ENCODE measurements around the gene BBS9.

The BBS9 gene

DNA sequence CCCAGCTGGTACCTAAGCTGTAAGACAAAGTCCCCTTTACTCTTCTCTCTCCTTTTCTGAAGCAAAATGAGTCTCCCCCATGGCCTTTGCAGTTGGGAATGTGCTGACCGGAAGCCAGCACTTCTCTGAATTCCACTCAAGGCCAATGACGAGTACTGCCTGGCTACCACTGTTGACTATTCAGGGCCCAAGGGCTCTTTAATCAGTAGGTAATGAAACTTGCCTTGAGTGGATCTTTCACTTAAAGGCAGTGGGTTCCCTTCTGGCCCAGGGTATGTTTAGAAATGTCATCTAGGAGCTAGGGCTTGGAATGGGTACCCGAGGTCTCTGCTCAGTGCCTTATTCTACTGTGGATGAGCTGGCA, 197.1 kb downstream of the BBS9 start:
- peaks cover 0 to 3% (median 0%) of the 10 kb centered on the region in 5 donors for H3K36me3 ChIP-seq (ENCODE audit: control insufficient read depth in 5 of 5, insufficient read depth in 5 of 5, low read length in 5 of 5)
- H3K27ac ChIP-seq (ENCODE audit: low read depth, low read length), result no peak overlapping the region
- H3K9me3 ChIP-seq (ENCODE audit: control insufficient read depth in 5 of 5, low read length in 5 of 5), result peaks cover 0 to 3% (median 0%) of the 10 kb centered on the region in 5 donors
- H3K27me3 ChIP-seq (ENCODE audit: control insufficient read depth in 5 of 5, insufficient read depth in 4 of 5, low read length in 5 of 5), result no peaks in the 10 kb centered on the region
- no peak overlapping the region for H3K4me3 ChIP-seq (ENCODE audit: low read depth in 1 of 5, low read length in 5 of 5)
- H3K9ac ChIP-seq (ENCODE audit: low read length in 5 of 5), result no peak overlapping the region
- H3K4me1 ChIP-seq (ENCODE audit: control insufficient read depth in 5 of 5, insufficient read depth in 5 of 5, low read length in 5 of 5), result peaks cover 0 to 4% (median 0%) of the 10 kb centered on the region in 5 donors

DNA sequence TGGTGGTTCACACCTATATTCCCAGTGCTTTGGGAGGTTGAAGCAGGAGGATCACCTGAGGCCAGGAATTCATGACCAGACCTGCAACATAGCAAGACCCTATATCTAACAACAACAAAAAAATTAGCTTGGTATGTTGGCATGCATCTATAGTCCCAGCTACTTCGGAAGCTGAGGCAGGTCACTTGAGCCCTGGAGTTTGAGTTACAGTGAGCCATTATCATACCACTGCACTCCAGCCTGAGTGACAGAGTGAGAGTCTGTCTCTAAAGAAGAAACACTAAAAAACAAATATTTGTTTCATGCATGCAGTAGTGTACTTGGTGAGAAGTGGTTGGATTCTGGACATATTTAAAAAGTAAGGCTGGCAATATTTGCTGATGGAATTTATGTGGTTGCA, 198.1 kb downstream of the BBS9 start:
- H3K27me3 ChIP-seq (ENCODE audit: control insufficient read depth in 5 of 5, insufficient read depth in 4 of 5, low read length in 5 of 5), result no peaks in the 10 kb centered on the region
- peaks cover 0 to 3% (median 0%) of the 10 kb centered on the region in 5 donors for H3K36me3 ChIP-seq (ENCODE audit: control insufficient read depth in 5 of 5, insufficient read depth in 5 of 5, low read length in 5 of 5)
- peaks cover 0 to 3% (median 0%) of the 10 kb centered on the region in 5 donors for H3K9me3 ChIP-seq (ENCODE audit: control insufficient read depth in 5 of 5, low read length in 5 of 5)
- no peak overlapping the region for H3K4me3 ChIP-seq (ENCODE audit: low read depth in 1 of 5, low read length in 5 of 5)
- no peak overlapping the region for H3K27ac ChIP-seq (ENCODE audit: low read depth, low read length)
- H3K9ac ChIP-seq (ENCODE audit: low read length in 5 of 5), result no peak overlapping the region
- H3K4me1 ChIP-seq (ENCODE audit: control insufficient read depth in 5 of 5, insufficient read depth in 5 of 5, low read length in 5 of 5), result peaks cover 0 to 4% (median 0%) of the 10 kb centered on the region in 5 donors

DNA sequence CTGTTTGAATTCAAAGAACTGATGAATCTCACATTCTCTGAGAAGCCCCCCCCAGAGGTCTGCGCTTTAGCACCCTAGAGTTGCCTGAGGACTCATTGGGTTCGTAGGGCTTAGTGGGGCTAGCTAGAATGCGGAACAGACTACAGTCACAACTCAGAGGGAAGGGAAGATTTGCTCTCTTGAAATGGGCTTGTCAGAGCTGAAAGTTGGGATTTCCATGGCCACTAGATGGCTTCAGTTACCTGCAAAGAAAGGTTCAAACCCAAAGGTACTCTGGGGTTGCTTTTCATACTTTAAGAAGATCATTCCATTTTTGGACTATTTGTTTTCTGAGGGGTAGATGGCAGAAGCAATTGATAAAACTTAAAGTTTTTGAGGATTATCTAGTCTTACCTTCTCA, 205.0 kb downstream of the BBS9 start:
- Histone ChIP-seq H3K9ac (ENCODE audit: low read length in 5 of 5) (no peak overlapping the region), H3K27me3 (ENCODE audit: control insufficient read depth in 5 of 5, insufficient read depth in 4 of 5, low read length in 5 of 5) (no peaks in the 10 kb centered on the region), H3K4me3 (ENCODE audit: low read depth in 1 of 5, low read length in 5 of 5) (no peak overlapping the region), H3K4me1 (ENCODE audit: control insufficient read depth in 5 of 5, insufficient read depth in 5 of 5, low read length in 5 of 5) (peaks cover 0 to 4% (median 0%) of the 10 kb centered on the region in 5 donors), H3K36me3 (ENCODE audit: control insufficient read depth in 5 of 5, insufficient read depth in 5 of 5, low read length in 5 of 5) (no peaks in the 10 kb centered on the region), H3K27ac (ENCODE audit: low read depth, low read length) (no peak overlapping the region), H3K9me3 (ENCODE audit: control insufficient read depth in 5 of 5, low read length in 5 of 5) (no peaks in the 10 kb centered on the region)

DNA sequence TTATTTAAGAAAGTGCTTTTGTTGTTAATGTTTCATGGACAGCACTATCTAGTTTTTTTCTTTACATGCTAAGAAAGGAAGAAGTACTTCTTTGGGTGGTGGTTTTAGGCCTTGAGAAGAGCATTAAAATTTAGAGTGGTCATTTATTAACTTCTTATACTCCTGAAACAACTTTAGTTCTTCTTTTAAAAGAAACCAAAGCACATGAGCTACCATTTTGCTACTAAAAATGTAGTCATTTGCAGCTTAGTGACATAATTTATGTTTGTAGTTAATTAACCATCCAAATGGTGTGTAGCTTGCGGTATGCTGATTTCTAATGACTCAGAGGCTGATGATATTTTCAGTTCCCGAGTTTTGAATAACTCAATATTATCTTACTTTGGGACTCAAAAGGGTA, 207.5 kb downstream of the BBS9 start:
- peaks cover 0 to 2% (median 0%) of the 10 kb centered on the region in 5 donors for H3K36me3 ChIP-seq (ENCODE audit: control insufficient read depth in 5 of 5, insufficient read depth in 5 of 5, low read length in 5 of 5)
- H3K9me3 ChIP-seq (ENCODE audit: control insufficient read depth in 5 of 5, low read length in 5 of 5), result no peaks in the 10 kb centered on the region
- no peak overlapping the region for H3K4me3 ChIP-seq (ENCODE audit: low read depth in 1 of 5, low read length in 5 of 5)
- H3K27me3 ChIP-seq (ENCODE audit: control insufficient read depth in 5 of 5, insufficient read depth in 4 of 5, low read length in 5 of 5), result no peaks in the 10 kb centered on the region
- no peak overlapping the region for H3K9ac ChIP-seq (ENCODE audit: low read length in 5 of 5)
- H3K27ac ChIP-seq (ENCODE audit: low read depth, low read length), result no peak overlapping the region
- H3K4me1 ChIP-seq (ENCODE audit: control insufficient read depth in 5 of 5, insufficient read depth in 5 of 5, low read length in 5 of 5), result no peaks in the 10 kb centered on the region

DNA sequence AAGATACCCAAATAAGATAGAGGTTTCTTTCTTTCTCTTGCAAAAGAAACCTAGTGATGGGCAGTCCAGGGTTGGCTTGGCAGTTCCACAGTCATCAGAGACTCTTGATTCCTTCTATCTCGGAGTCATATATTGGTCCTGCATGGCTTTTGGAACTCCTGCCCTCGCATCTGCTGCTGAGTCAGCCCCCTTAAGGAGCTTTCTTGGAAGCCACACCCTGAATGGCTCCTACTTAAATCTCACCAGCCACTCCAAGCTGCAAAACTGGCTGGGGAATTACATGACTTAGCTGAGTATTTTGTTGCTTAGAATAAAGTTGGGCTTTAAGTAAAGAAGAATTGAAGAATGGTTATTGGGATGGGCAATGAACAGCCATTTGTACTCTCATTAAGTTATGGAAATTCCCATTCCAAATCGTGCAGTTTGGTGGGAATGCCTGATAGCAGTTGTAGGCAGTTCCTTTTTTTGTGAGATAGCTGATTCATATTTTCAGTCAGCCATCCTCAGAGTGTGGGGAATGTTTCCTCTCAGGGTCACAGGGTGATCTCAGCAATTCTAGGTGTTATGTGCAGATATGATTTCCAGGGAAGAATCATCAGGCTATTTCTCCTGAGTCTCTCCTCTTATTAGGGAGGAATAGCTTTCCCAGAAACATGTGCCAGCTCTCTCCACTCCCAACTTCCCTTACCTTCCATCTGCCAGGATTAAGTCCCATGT, 209.9 kb downstream of the BBS9 start:
- H3K9me3 ChIP-seq (ENCODE audit: control insufficient read depth in 5 of 5, low read length in 5 of 5), result no peaks in the 10 kb centered on the region

DNA sequence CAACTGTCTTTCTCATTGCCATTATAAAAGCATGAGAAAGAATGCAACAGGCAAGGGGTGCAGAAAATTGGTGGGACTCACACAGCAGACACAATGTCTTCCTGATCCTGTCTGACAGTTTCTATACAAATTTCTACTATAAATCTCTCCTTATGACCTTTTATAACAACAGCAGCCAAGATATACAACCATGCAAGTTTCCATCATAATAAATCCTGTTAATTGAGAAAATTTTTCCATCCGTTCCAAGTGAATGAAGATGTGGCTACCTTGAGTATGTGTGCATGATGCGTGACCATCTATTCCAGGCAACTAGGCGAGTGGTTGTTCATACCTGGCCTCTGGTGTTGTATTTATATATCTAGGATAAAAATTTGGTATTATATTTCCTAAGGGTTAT, 216.7 kb downstream of the BBS9 start:
- Histone ChIP-seq H3K9ac (ENCODE audit: low read length in 5 of 5) (no peak overlapping the region), H3K4me1 (ENCODE audit: control insufficient read depth in 5 of 5, insufficient read depth in 5 of 5, low read length in 5 of 5) (no peaks in the 10 kb centered on the region), H3K27me3 (ENCODE audit: control insufficient read depth in 5 of 5, insufficient read depth in 4 of 5, low read length in 5 of 5) (no peaks in the 10 kb centered on the region), H3K4me3 (ENCODE audit: low read depth in 1 of 5, low read length in 5 of 5) (no peak overlapping the region), H3K36me3 (ENCODE audit: control insufficient read depth in 5 of 5, insufficient read depth in 5 of 5, low read length in 5 of 5) (peaks cover 0 to 8% (median 0%) of the 10 kb centered on the region in 5 donors), H3K27ac (ENCODE audit: low read depth, low read length) (no peak overlapping the region), H3K9me3 (ENCODE audit: control insufficient read depth in 5 of 5, low read length in 5 of 5) (no peaks in the 10 kb centered on the region)

More for the DNA sequence above, 209.9 kb downstream of the BBS9 start:
- H3K4me3 ChIP-seq (ENCODE audit: low read depth in 1 of 5, low read length in 5 of 5), result no peak overlapping the region
- H3K9ac ChIP-seq (ENCODE audit: low read length in 5 of 5), result no peak overlapping the region
- H3K4me1 ChIP-seq (ENCODE audit: control insufficient read depth in 5 of 5, insufficient read depth in 5 of 5, low read length in 5 of 5), result no peaks in the 10 kb centered on the region
- H3K27ac ChIP-seq (ENCODE audit: low read depth, low read length), result no peak overlapping the region
- peaks cover 0 to 2% (median 0%) of the 10 kb centered on the region in 5 donors for H3K36me3 ChIP-seq (ENCODE audit: control insufficient read depth in 5 of 5, insufficient read depth in 5 of 5, low read length in 5 of 5)
- H3K27me3 ChIP-seq (ENCODE audit: control insufficient read depth in 5 of 5, insufficient read depth in 4 of 5, low read length in 5 of 5), result no peaks in the 10 kb centered on the region

DNA sequence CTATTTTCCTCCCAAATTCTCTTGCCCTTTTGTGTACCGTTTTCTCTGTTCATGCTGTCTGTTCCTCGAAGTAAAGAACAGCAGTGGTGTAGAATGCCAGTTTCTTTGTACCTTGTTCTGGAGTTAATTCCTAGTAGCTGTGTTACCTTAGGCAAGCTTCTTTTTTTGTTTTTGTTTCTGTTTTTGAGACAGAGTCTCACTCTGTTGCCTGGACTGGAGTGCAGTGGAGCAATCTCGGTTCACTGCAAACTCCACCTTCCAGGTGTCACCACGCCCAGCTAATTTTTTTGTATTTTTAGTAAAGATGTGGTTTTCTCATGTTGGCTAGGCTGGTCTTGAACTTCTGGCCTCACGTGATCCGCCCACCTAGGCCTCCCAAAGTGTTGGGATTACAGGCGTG, 221.2 kb downstream of the BBS9 start:
- Histone ChIP-seq H3K9ac (ENCODE audit: low read length in 5 of 5) (no peak overlapping the region), H3K27ac (ENCODE audit: low read depth, low read length) (no peak overlapping the region), H3K27me3 (ENCODE audit: control insufficient read depth in 5 of 5, insufficient read depth in 4 of 5, low read length in 5 of 5) (no peaks in the 10 kb centered on the region)

DNA sequence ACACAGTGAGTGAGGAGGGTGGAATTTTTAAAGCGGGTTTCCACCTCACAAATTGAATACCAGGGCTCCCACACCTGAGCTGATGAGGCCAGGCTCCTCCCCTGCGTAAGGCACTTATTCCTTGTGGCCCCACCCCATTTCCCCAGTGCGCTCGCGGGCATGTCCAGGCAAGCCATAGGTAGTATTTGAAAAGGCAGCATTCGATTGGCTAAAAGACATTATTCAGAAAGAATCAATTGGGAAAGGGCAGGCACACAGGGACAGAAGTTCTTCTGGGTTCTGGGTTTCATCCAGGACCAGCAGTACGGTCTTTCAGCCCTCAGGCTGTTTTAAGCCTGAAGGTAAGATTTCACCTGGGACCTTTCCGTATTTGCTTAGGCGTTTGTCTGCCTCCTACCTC, 222.3 kb downstream of the BBS9 start:
- no peak overlapping the region for H3K27ac ChIP-seq (ENCODE audit: low read depth, low read length)
- no peak overlapping the region for H3K4me3 ChIP-seq (ENCODE audit: low read depth in 1 of 5, low read length in 5 of 5)
- H3K9ac ChIP-seq (ENCODE audit: low read length in 5 of 5), result no peak overlapping the region
- H3K27me3 ChIP-seq (ENCODE audit: control insufficient read depth in 5 of 5, insufficient read depth in 4 of 5, low read length in 5 of 5), result no peaks in the 10 kb centered on the region
- no peaks in the 10 kb centered on the region for H3K4me1 ChIP-seq (ENCODE audit: control insufficient read depth in 5 of 5, insufficient read depth in 5 of 5, low read length in 5 of 5)
- H3K9me3 ChIP-seq (ENCODE audit: control insufficient read depth in 5 of 5, low read length in 5 of 5), result no peaks in the 10 kb centered on the region
- peaks cover 0 to 6% (median 2%) of the 10 kb centered on the region in 5 donors for H3K36me3 ChIP-seq (ENCODE audit: control insufficient read depth in 5 of 5, insufficient read depth in 5 of 5, low read length in 5 of 5)

More for the DNA sequence above, 221.2 kb downstream of the BBS9 start:
- H3K4me1 ChIP-seq (ENCODE audit: control insufficient read depth in 5 of 5, insufficient read depth in 5 of 5, low read length in 5 of 5), result no peaks in the 10 kb centered on the region
- no peak overlapping the region for H3K4me3 ChIP-seq (ENCODE audit: low read depth in 1 of 5, low read length in 5 of 5)
- H3K36me3 ChIP-seq (ENCODE audit: control insufficient read depth in 5 of 5, insufficient read depth in 5 of 5, low read length in 5 of 5), result peaks cover 0 to 8% (median 2%) of the 10 kb centered on the region in 5 donors
- H3K9me3 ChIP-seq (ENCODE audit: control insufficient read depth in 5 of 5, low read length in 5 of 5), result no peaks in the 10 kb centered on the region

DNA sequence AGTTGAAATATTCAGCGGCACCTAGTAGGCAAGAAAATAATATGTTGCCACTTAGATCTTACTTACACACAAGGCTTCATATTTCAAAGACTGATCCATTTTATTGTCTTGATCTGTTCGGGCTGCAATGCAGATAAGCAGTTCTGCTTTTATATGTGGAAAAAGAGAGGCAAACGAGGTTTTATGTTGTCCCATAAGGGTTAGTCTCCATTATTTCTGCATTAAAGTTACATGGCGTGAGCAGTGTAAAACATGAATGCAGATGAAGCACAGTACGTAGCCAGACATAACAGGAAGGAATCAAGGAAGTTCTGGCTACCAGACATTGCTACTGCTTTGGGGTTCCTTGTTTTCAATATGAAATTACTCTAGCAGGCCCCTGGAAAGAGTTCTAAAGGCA, 224.8 kb downstream of the BBS9 start:
- H3K36me3 ChIP-seq (ENCODE audit: control insufficient read depth in 5 of 5, insufficient read depth in 5 of 5, low read length in 5 of 5), result peaks cover 0 to 4% (median 2%) of the 10 kb centered on the region in 5 donors
- H3K9me3 ChIP-seq (ENCODE audit: control insufficient read depth in 5 of 5, low read length in 5 of 5), result no peaks in the 10 kb centered on the region
- H3K4me1 ChIP-seq (ENCODE audit: control insufficient read depth in 5 of 5, insufficient read depth in 5 of 5, low read length in 5 of 5), result no peaks in the 10 kb centered on the region
- no peak overlapping the region for H3K27ac ChIP-seq (ENCODE audit: low read depth, low read length)
- H3K4me3 ChIP-seq (ENCODE audit: low read depth in 1 of 5, low read length in 5 of 5), result no peak overlapping the region
- no peak overlapping the region for H3K9ac ChIP-seq (ENCODE audit: low read length in 5 of 5)
- H3K27me3 ChIP-seq (ENCODE audit: control insufficient read depth in 5 of 5, insufficient read depth in 4 of 5, low read length in 5 of 5), result no peaks in the 10 kb centered on the region

DNA sequence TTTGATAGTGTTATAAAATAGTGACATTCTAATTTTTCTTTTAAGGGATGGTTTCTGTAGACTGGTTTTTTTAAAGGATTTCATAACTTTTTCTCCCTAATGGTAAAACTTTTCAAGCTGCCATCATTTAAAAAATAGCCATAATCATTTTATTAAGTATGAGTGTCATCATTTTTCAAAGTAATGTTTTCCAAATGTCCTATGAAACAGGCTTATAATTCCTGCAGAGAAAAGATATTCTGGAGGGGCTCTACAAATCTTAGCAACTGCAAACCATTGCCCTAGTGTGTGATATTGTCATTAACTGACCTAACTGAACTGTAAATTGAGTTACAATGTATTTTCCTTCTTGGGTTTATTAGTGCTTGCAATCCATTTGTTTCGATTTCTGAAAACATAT, 226.0 kb downstream of the BBS9 start:
- no peaks in the 10 kb centered on the region for H3K27me3 ChIP-seq (ENCODE audit: control insufficient read depth in 5 of 5, insufficient read depth in 4 of 5, low read length in 5 of 5)

More for the DNA sequence above, 226.0 kb downstream of the BBS9 start:
- no peaks in the 10 kb centered on the region for H3K4me1 ChIP-seq (ENCODE audit: control insufficient read depth in 5 of 5, insufficient read depth in 5 of 5, low read length in 5 of 5)
- H3K9me3 ChIP-seq (ENCODE audit: control insufficient read depth in 5 of 5, low read length in 5 of 5), result no peaks in the 10 kb centered on the region
- H3K36me3 ChIP-seq (ENCODE audit: control insufficient read depth in 5 of 5, insufficient read depth in 5 of 5, low read length in 5 of 5), result peaks cover 0 to 3% (median 2%) of the 10 kb centered on the region in 5 donors
- H3K27ac ChIP-seq (ENCODE audit: low read depth, low read length), result no peak overlapping the region
- H3K9ac ChIP-seq (ENCODE audit: low read length in 5 of 5), result no peak overlapping the region
- H3K4me3 ChIP-seq (ENCODE audit: low read depth in 1 of 5, low read length in 5 of 5), result no peak overlapping the region
